ENCODE results near the gene PBX4. TPM values are rescaled to one million over a fixed set of nuclear protein-coding genes. Genes with fewer than 3 reads are reported as not detected.
"Not testable (repeated sequence)": the region's sequence is repeated elsewhere in the genome, so short reads cannot be mapped to it uniquely, and the experiment has no call there.

The PBX4 gene, protein sequence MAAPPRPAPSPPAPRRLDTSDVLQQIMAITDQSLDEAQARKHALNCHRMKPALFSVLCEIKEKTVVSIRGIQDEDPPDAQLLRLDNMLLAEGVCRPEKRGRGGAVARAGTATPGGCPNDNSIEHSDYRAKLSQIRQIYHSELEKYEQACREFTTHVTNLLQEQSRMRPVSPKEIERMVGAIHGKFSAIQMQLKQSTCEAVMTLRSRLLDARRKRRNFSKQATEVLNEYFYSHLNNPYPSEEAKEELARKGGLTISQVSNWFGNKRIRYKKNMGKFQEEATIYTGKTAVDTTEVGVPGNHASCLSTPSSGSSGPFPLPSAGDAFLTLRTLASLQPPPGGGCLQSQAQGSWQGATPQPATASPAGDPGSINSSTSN
- polyA plus RNA-seq (2012; ENCODE audit: low read depth, missing spikeins) = 1.4 TPM

DNA sequence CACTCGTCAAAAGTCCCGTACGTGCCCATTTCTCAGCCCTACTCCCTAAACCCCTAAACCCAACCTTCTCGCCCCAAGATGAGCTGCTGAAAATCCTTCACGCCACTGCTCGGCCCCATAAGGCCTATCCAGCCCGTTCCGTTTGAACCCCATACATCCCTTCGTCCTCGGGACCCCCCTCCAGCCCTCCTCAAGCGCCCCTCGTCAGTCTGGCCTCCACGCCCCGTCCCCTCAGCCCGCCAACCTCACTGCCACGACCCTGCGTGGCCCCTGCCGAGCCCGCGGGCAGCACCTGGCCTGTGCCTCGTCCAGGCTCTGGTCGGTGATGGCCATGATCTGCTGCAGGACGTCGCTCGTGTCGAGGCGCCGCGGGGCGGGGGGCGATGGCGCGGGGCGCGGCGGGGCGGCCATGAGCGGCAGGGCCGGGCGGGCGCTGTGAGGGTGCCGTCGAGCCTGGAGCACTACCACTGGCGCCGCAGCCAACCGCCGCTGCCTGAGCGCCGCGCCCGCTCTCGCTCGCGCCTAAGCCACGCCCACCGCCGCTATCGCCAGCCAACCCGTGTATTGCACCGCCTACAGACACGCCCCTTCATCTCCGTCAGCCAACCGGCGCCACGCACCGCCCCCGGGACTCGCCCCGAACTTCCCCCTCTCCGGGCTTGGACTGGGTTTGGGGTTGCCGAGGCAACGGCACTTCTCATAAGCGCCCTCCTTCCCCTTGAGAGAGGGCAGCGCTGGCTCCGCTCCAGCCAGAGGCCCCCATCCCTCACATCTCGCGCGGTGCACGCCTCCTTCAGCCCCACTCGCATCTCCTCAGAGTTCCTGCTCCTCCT is at the start of gene PBX4:
Gene PBX4 (minus strand): TSS at position 469 of the 833 bp plus-strand sequence. CDS start 58 bp downstream, at position 411.
- no peak for TF ChIP-seq PAX5 (IDR thresholded peaks at IDR 0.05; ENCODE audit: insufficient read depth, low read length, severe bottlenecking)
- TF ChIP-seq POLR2A (IDR thresholded peaks at IDR 0.05; ENCODE audit: low read depth, low read length) = no peak
- no peak for TF ChIP-seq POLR2AphosphoS5 (IDR thresholded peaks at IDR 0.05; ENCODE audit: low read depth, low read length)
- no peak for TF ChIP-seq SPI1 (IDR thresholded peaks at IDR 0.05; ENCODE audit: low read depth, low read length)
- no peak for TF ChIP-seq POU2F2 (IDR thresholded peaks at IDR 0.05; ENCODE audit: low read depth, low read length)
- TF ChIP-seq TAF1 (IDR thresholded peaks at IDR 0.05; ENCODE audit: low read depth, low read length) = no peak
- FAIRE-seq = peak; percentile 97

DNA sequence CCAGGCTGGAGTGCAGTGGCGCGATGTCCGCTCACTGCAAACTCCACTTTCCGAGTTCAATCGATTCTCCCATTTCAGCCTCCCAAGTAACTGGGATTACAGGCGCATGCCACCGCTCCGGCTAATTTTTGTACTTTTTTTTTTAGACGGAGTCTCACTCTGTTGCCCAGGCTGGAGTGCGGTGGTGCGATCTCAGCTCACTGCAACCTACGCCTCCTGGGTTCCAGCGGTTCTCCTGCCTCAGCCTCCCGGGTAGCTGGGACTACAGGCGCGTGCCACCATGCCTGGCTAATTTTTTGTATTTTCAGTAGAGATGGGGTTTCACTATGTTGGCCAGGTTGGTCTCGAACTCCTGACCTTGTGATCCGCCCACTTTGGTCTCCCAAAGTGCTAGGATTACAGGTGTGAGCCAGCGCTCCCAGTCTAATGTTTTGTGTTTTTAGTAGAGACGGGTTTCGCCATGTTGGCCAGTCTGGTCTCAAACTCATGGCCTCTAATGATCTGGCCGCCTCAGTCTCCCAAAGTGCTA is 47.0 kb upstream of the PBX4 start:
- DNase-seq (ENCODE audit: insufficient read length, low spot score); FAIRE-seq: not testable (repeated sequence)

More for the DNA sequence above, at the start of gene PBX4:
- DNase-seq (ENCODE audit: insufficient read length, low spot score) = peak; percentile 92

DNA sequence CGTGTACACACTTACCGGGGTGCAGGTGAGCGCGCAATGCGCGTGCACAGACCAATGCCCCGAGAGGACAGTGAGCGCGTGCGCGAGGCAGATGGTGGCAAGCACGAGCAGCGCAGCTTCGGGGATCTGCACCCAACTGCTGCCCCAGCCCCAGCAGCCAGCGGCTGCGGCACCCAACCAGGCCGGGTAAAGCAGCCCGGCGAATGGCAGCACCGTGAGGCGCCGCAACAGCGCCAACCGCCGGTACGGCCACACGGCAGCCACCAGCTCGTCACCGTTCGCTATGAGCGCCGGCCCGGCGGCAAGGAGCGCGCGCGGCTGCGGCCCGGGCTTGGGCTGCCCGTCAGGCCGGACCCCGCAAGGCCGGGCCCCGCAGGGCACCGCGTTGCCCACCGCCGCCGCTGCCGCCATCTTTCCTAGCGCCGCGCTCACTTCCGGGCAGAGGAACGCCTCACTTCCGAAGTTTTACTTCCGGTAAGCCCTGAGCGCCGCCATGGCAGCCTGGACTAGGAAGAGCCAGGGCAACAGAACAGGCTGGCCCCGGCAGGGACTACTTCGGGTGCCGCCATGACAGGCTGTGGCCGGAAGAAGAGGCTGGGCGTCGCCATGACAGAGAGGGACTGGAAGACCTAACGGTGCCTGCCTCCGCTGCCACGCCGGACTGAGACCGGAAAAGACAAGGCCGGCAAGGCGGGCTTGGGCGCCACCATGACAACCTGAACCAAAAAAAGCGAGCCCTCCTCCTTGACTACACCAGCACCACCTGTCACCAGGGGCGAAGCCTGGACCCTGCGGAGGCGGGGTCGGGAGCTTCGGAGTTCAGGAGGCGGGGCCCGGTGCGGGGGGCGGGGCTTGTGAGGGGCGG is 45.0 kb upstream of the PBX4 start, which contains the start of gene ATP13A1:
Gene ATP13A1 (minus strand): TSS at position 421 of the 865 bp plus-strand sequence. CDS start 10 bp downstream, at position 411.
- FAIRE-seq (peak; percentile 96), DNase-seq (ENCODE audit: insufficient read length, low spot score) (peak; percentile 75)
- TF ChIP-seq POLR2AphosphoS5 (IDR thresholded peaks at IDR 0.05; ENCODE audit: low read depth, low read length) (0 out of 2 replicates have a peak, but pooled peaks have one; percentile 39), POLR2A (IDR thresholded peaks at IDR 0.05; ENCODE audit: low read depth, low read length) (peak; percentile 81), TAF1 (IDR thresholded peaks at IDR 0.05; ENCODE audit: low read depth, low read length) (peak; percentile 94), SPI1 (IDR thresholded peaks at IDR 0.05; ENCODE audit: low read depth, low read length) (0 out of 2 replicates have a peak, but pooled peaks have one; percentile 9), PAX5 (IDR thresholded peaks at IDR 0.05; ENCODE audit: insufficient read depth, low read length, severe bottlenecking) (no peak), POU2F2 (IDR thresholded peaks at IDR 0.05; ENCODE audit: low read depth, low read length) (peak; percentile 62)

DNA sequence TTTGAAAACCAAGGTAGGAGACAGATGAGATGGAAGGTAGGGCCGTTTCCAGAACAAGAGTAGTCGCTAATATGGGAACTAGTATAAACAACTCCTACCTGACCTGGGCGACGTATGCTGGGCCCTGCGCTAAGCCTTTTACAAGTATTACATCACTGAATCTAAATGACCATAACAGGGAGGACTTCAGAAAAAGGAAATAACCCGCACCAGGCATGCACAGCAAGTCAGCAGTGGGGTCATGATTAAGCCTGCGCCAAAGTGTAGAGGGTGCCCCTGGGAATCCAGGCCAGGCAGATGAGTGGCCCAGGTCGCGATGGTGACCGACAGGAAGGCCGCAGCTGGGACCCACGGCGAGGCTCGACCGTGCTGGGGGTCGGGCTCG is 44.4 kb upstream of the PBX4 start:
- FAIRE-seq (no peak), DNase-seq (ENCODE audit: insufficient read length, low spot score) (no peak)
- TF ChIP-seq TAF1 (IDR thresholded peaks at IDR 0.05; ENCODE audit: low read depth, low read length) (no peak), POLR2A (IDR thresholded peaks at IDR 0.05; ENCODE audit: low read depth, low read length) (no peak), POU2F2 (IDR thresholded peaks at IDR 0.05; ENCODE audit: low read depth, low read length) (no peak), PAX5 (IDR thresholded peaks at IDR 0.05; ENCODE audit: insufficient read depth, low read length, severe bottlenecking) (no peak), POLR2AphosphoS5 (IDR thresholded peaks at IDR 0.05; ENCODE audit: low read depth, low read length) (no peak), SPI1 (IDR thresholded peaks at IDR 0.05; ENCODE audit: low read depth, low read length) (no peak)

DNA sequence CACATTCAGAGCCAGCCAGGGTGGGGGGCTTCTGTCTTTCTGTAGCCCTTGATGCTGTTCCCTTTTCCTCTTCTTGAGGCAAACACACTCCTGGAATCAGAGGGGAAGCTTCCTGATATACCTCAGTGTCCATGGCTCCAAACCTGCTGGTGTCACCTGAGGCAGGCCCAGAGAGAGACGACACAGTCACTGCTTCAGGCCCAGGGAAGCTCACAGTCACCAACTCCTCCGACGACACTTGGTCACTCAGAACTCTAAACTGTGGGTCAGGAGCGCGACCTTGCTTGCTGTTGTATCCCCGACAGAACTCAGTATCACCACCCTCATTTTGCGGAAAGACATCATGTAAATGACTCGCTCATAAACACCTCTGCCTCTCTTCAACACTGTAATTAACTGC is 43.9 kb upstream of the PBX4 start:
- FAIRE-seq (peak; percentile 73), DNase-seq (ENCODE audit: insufficient read length, low spot score) (no peak)
- TF ChIP-seq POLR2AphosphoS5 (IDR thresholded peaks at IDR 0.05; ENCODE audit: low read depth, low read length) (no peak), TAF1 (IDR thresholded peaks at IDR 0.05; ENCODE audit: low read depth, low read length) (no peak; the same call in 1 of the 2 replicates), POU2F2 (IDR thresholded peaks at IDR 0.05; ENCODE audit: low read depth, low read length) (no peak), POLR2A (IDR thresholded peaks at IDR 0.05; ENCODE audit: low read depth, low read length) (no peak), SPI1 (IDR thresholded peaks at IDR 0.05; ENCODE audit: low read depth, low read length) (no peak), PAX5 (IDR thresholded peaks at IDR 0.05; ENCODE audit: insufficient read depth, low read length, severe bottlenecking) (no peak)

DNA sequence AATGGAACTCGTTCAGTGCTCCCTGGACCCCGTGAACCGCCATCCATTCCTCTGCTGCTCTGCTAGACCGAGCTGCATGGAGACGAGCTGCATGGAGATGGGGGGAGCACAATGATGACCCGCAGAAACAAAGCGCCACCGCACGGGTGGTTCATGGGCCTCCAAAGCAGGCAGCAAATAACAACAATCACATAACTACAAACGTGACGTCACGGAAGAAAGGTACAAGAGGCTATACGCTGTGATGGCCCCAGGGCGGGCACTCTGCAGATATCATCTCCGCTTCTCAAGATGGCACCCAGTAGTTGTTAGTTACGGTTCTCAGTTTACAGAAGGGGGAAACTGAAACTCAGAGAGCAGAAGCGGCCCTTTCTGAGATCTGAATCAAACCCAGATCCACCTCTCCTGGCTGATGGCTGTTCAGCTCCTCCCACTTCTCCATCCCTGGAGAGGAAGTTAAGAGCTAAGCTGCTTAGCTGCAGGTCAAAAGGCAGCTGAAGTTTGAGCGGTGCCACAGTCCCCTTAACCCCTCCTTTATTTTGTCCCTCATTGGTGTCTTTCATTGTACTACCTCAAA is 43.3 kb upstream of the PBX4 start:
- DNase-seq (ENCODE audit: insufficient read length, low spot score) (peak; percentile 66), FAIRE-seq (peak; percentile 95)
- no peak for TF ChIP-seq POU2F2 (IDR thresholded peaks at IDR 0.05; ENCODE audit: low read depth, low read length)
- peak; percentile 89 for TF ChIP-seq SPI1 (IDR thresholded peaks at IDR 0.05; ENCODE audit: low read depth, low read length)
- TF ChIP-seq POLR2A (IDR thresholded peaks at IDR 0.05; ENCODE audit: low read depth, low read length) = no peak; the same call in 1 of the 2 replicates
- TF ChIP-seq PAX5 (IDR thresholded peaks at IDR 0.05; ENCODE audit: insufficient read depth, low read length, severe bottlenecking) = no peak
- TF ChIP-seq POLR2AphosphoS5 (IDR thresholded peaks at IDR 0.05; ENCODE audit: low read depth, low read length) = peak; percentile 71
- TF ChIP-seq TAF1 (IDR thresholded peaks at IDR 0.05; ENCODE audit: low read depth, low read length) = peak; percentile 39; the same call in 1 of the 2 replicates

DNA sequence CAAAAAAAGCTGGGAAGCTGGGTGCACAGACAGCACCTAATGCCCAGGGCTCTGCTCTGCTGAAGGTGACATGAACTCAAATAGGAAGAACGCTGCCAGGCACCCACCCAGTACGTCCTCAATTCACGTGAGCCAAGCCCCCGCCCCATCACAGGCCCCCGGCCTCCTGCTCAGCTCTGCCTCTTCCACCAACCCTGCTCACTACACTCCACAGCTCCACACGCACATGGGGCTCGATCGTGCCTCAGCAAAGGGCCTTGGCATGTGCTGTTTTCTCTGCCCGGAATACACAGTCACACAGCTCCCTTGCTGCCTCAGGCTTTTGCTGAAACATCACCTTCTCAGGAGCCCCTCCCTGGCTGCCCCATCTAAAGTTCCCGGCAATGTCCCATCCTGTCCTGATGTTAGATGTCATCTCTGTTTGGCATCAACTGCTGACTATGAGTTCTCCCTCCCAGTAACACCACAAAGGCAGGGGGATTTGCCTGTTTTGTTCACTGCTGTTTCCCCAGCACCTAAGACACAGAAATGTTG is 42.7 kb upstream of the PBX4 start:
- TF ChIP-seq POLR2A (IDR thresholded peaks at IDR 0.05; ENCODE audit: low read depth, low read length) (no peak), TAF1 (IDR thresholded peaks at IDR 0.05; ENCODE audit: low read depth, low read length) (no peak), PAX5 (IDR thresholded peaks at IDR 0.05; ENCODE audit: insufficient read depth, low read length, severe bottlenecking) (no peak), SPI1 (IDR thresholded peaks at IDR 0.05; ENCODE audit: low read depth, low read length) (no peak), POLR2AphosphoS5 (IDR thresholded peaks at IDR 0.05; ENCODE audit: low read depth, low read length) (no peak)
- no peak for FAIRE-seq
- DNase-seq (ENCODE audit: insufficient read length, low spot score) = no peak
